HepG2 (cell line): ENCODE data around the gene PPP1R18. TPM values are rescaled to one million over a fixed set of nuclear protein-coding genes. Genes with fewer than 3 reads are reported as not detected.
A peak's percentile ranks its signal among the peaks of the same experiment; 100 is the strongest.

ENCODE experiments used
- FOXJ3 ChIP-seq: sonication (generic); formaldehyde crosslinking; IDR thresholded peaks from 2 replicates; pipeline ENCODE4 v1.4.0; 2020; ENCODE audit warnings: missing genetic modification reagents, mild to moderate bottlenecking, borderline replicate concordance
- MEF2D ChIP-seq: sonication (generic); formaldehyde crosslinking; IDR thresholded peaks from 2 replicates; pipeline ENCODE4 v1.5.1; 2020; ENCODE audit warnings: mild to moderate bottlenecking, missing genetic modification reagents
- NFE2L1 ChIP-seq: sonication (generic); formaldehyde crosslinking; IDR thresholded peaks from 2 replicates; pipeline ENCODE4 v1.4.0; 2020; ENCODE audit warnings: missing genetic modification reagents, mild to moderate bottlenecking, borderline replicate concordance
- RELA ChIP-seq: sonication (generic); formaldehyde crosslinking; IDR thresholded peaks from 2 replicates; pipeline ENCODE4 v1.4.0; 2020; ENCODE audit warnings: missing genetic modification reagents
- SNRNP70 ChIP-seq: fragments of 200-400 bp; formaldehyde crosslinking; IDR thresholded peaks from 2 replicates; pipeline ENCODE4 v1.6.1; 2017; ENCODE audit warnings: mild to moderate bottlenecking, low read depth, low read length, moderate library complexity
- SRSF1 ChIP-seq: fragments of 200-400 bp; formaldehyde crosslinking; optimal IDR thresholded peaks from 2 replicates; pipeline ENCODE3; 2017; ENCODE audit warnings: mild to moderate bottlenecking, low read depth, low read length, moderate library complexity
- ZFYVE20 ChIP-seq: sonication (generic); formaldehyde crosslinking; IDR thresholded peaks from 2 replicates; pipeline ENCODE4 v1.8.0; 2023; ENCODE audit warnings: low read depth, mild to moderate bottlenecking, moderate library complexity, missing genetic modification reagents, borderline replicate concordance
- ZIK1 ChIP-seq: sonication (generic); formaldehyde crosslinking; IDR thresholded peaks from 2 replicates; pipeline ENCODE4 v1.5.0; 2020; ENCODE audit warnings: mild to moderate bottlenecking, low read depth, missing genetic modification reagents, borderline replicate concordance
- ZNF138 ChIP-seq: sonication (generic); formaldehyde crosslinking; IDR thresholded peaks from 2 replicates; pipeline ENCODE4 v1.5.0; 2020; ENCODE audit warnings: mild to moderate bottlenecking, low read depth, missing genetic modification reagents
- ZNF234 ChIP-seq: sonication (generic); formaldehyde crosslinking; conservative IDR thresholded peaks from 2 replicates; pipeline ENCODE4 v1.5.1; 2020; ENCODE audit warnings: mild to moderate bottlenecking, missing genetic modification reagents
- ZNF282 ChIP-seq: fragments of 450-650 bp; IDR thresholded peaks from 2 replicates; pipeline ENCODE4 v1.6.1; 2018; ENCODE audit not compliant: partially characterized antibody
- ZNF619 ChIP-seq: sonication (generic); formaldehyde crosslinking; IDR thresholded peaks from 2 replicates; pipeline ENCODE4 v1.4.0; 2020; ENCODE audit warnings: mild to moderate bottlenecking, missing genetic modification reagents
- ZNF670 ChIP-seq: sonication (generic); formaldehyde crosslinking; IDR thresholded peaks from 2 replicates; pipeline ENCODE4 v1.8.0; 2022; ENCODE audit warnings: mild to moderate bottlenecking, missing genetic modification reagents, borderline replicate concordance
- ZNF672 ChIP-seq: sonication (generic); formaldehyde crosslinking; IDR thresholded peaks from 2 replicates; pipeline ENCODE4 v1.8.1; 2022; ENCODE audit warnings: missing genetic modification reagents
- ZNF724P ChIP-seq: sonication (generic); formaldehyde crosslinking; IDR thresholded peaks from 2 replicates; pipeline ENCODE4 v1.8.0; 2022; ENCODE audit warnings: missing genetic modification reagents, borderline replicate concordance
- ZNF766 ChIP-seq: sonication (generic); formaldehyde crosslinking; IDR thresholded peaks from 2 replicates; pipeline ENCODE4 v1.5.0; 2020; ENCODE audit warnings: missing genetic modification reagents, borderline replicate concordance
- ZNF768 ChIP-seq: sonication (generic); formaldehyde crosslinking; IDR thresholded peaks from 2 replicates; pipeline ENCODE4 v1.4.0; 2020; ENCODE audit warnings: missing genetic modification reagents
- ZNF773 ChIP-seq: sonication (generic); formaldehyde crosslinking; IDR thresholded peaks from 2 replicates; pipeline ENCODE4 v1.4.0; 2020; ENCODE audit warnings: missing genetic modification reagents, borderline replicate concordance
- polyA plus RNA-seq, 8 experiments: library from polyadenylated mRNA; depleted of rRNA in 3 of 8; stranded (reverse) in 7 of 8; unstranded in 1 of 8; fragments of >200 nt; fragmentation: Illumina TruSeq in 4 of 8; extraction: Trizol in 4 of 8; gene quantifications; 2 replicates each; pipeline versions ENCODE4 v1.2.1 to v1.2.3, GENCODE V29; 2011 to 2016; ENCODE audit warnings: low read depth in 4 of 8, missing spikeins in 1 of 8, mixed read lengths in 1 of 8; ENCODE audit not compliant: insufficient read depth in 1 of 8
- total RNA-seq, 5 experiments: library from RNA; depleted of rRNA; stranded (reverse); fragments of >200 nt; fragmentation: Illumina TruSeq; extraction: Trizol; gene quantifications; 2 replicates each; pipeline ENCODE4 v1.2.3, GENCODE V29; 2016; ENCODE audit warnings: low read depth in 1 of 5
- TF ChIP-seq, protein P1 (sequence below): sonication (generic); formaldehyde crosslinking; IDR thresholded peaks from 2 replicates; pipeline ENCODE4 v1.4.0; 2020; ENCODE audit warnings: mild to moderate bottlenecking, missing genetic modification reagents
- TF ChIP-seq, protein P2 (sequence below): sonication (generic); formaldehyde crosslinking; IDR thresholded peaks from 2 replicates; pipeline ENCODE4 v1.8.1; 2022; ENCODE audit warnings: low read depth, mild to moderate bottlenecking, missing genetic modification reagents
- TF ChIP-seq, protein P3 (sequence below): sonication (generic); formaldehyde crosslinking; IDR thresholded peaks from 2 replicates; pipeline ENCODE4 v1.8.0; 2022; ENCODE audit warnings: low read depth, missing genetic modification reagents
- TF ChIP-seq, protein P4 (sequence below): sonication (generic); formaldehyde crosslinking; conservative IDR thresholded peaks from 2 replicates; pipeline ENCODE4 v1.8.0; 2022; ENCODE audit warnings: missing genetic modification reagents

Gene PPP1R18
- total and polyA plus RNA-seq, 2 of the 13 experiments (the other 11 are each of a cell fraction or from before 2014, with no cell fraction given) = 4.9 to 9.2 TPM

GRCh38 chr6:30672445-30673253 is 13.8 kb downstream of the PPP1R18 start, which contains the start of gene DHX16 (continued):
- TF ChIP-seq, protein P1, sequence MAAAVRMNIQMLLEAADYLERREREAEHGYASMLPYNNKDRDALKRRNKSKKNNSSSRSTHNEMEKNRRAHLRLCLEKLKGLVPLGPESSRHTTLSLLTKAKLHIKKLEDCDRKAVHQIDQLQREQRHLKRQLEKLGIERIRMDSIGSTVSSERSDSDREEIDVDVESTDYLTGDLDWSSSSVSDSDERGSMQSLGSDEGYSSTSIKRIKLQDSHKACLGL (CRISPR knock-in tag) = 0 out of 2 replicates have a peak, but pooled peaks have one; percentile 22
- TF ChIP-seq ZNF619 (peak; percentile 98), ZNF138 (CRISPR knock-in tag) (peak; percentile 59; the same call in 1 of the 2 replicates), SRSF1 (peak; percentile 55), ZNF773 (peak; percentile 26; the same call in 1 of the 2 replicates), ZNF724P (CRISPR knock-in tag) (0 out of 2 replicates have a peak, but pooled peaks have one; percentile 59), RELA (CRISPR knock-in tag) (no peak), ZNF766 (CRISPR knock-in tag) (peak; percentile 70; the same call in 1 of the 2 replicates), ZFYVE20 (CRISPR knock-in tag) (no peak), MEF2D (CRISPR knock-in tag) (peak; percentile 75; the same call in 1 of the 2 replicates), NFE2L1 (0 out of 2 replicates have a peak, but pooled peaks have one; percentile 62), SNRNP70 (no peak), ZIK1 (CRISPR knock-in tag) (0 out of 2 replicates have a peak, but pooled peaks have one; percentile 29), ZNF768 (CRISPR knock-in tag) (peak; percentile 82; the same call in 1 of the 2 replicates), ZNF234 (no peak), ZNF670 (CRISPR knock-in tag) (peak; percentile 64; the same call in 1 of the 2 replicates), FOXJ3 (CRISPR knock-in tag) (peak; percentile 80; the same call in 1 of the 2 replicates), ZNF672 (CRISPR knock-in tag) (no peak), ZNF282 (no peak)
- TF ChIP-seq, protein P2, sequence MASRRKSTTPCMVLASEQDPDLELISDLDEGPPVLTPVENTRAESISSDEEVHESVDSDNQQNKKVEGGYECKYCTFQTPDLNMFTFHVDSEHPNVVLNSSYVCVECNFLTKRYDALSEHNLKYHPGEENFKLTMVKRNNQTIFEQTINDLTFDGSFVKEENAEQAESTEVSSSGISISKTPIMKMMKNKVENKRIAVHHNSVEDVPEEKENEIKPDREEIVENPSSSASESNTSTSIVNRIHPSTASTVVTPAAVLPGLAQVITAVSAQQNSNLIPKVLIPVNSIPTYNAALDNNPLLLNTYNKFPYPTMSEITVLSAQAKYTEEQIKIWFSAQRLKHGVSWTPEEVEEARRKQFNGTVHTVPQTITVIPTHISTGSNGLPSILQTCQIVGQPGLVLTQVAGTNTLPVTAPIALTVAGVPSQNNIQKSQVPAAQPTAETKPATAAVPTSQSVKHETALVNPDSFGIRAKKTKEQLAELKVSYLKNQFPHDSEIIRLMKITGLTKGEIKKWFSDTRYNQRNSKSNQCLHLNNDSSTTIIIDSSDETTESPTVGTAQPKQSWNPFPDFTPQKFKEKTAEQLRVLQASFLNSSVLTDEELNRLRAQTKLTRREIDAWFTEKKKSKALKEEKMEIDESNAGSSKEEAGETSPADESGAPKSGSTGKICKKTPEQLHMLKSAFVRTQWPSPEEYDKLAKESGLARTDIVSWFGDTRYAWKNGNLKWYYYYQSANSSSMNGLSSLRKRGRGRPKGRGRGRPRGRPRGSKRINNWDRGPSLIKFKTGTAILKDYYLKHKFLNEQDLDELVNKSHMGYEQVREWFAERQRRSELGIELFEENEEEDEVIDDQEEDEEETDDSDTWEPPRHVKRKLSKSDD (CRISPR knock-in tag) = no peak
- TF ChIP-seq, protein P3, sequence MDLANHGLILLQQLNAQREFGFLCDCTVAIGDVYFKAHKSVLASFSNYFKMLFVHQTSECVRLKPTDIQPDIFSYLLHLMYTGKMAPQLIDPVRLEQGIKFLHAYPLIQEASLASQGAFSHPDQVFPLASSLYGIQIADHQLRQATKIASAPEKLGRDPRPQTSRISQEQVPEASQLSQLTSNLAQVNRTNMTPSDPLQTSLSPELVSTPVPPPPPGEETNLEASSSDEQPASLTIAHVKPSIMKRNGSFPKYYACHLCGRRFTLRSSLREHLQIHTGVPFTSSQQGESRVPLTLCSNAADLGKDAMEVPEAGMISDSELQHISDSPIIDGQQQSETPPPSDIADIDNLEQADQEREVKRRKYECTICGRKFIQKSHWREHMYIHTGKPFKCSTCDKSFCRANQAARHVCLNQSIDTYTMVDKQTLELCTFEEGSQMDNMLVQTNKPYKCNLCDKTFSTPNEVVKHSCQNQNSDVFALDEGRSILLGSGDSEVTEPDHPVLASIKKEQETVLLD (CRISPR knock-in tag) = peak; percentile 56; the same call in 1 of the 2 replicates
- TF ChIP-seq, protein P4, sequence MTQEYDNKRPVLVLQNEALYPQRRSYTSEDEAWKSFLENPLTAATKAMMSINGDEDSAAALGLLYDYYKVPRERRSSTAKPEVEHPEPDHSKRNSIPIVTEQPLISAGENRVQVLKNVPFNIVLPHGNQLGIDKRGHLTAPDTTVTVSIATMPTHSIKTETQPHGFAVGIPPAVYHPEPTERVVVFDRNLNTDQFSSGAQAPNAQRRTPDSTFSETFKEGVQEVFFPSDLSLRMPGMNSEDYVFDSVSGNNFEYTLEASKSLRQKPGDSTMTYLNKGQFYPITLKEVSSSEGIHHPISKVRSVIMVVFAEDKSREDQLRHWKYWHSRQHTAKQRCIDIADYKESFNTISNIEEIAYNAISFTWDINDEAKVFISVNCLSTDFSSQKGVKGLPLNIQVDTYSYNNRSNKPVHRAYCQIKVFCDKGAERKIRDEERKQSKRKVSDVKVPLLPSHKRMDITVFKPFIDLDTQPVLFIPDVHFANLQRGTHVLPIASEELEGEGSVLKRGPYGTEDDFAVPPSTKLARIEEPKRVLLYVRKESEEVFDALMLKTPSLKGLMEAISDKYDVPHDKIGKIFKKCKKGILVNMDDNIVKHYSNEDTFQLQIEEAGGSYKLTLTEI = no peak
